B cell (primary cell): ENCODE data around the gene AOPEP. TPM values are rescaled to one million over a fixed set of nuclear protein-coding genes. Genes with fewer than 3 reads are reported as not detected.

Experiments
- ATAC-seq: fragments of 200-7000 bp; cut with Tn5 transposase; one replicate; pipeline ENCODE4 v1.10.0; 2021; ENCODE audit warnings: low read depth, mild to moderate bottlenecking, moderate number of reproducible peaks, moderate library complexity
- CTCF ChIA-PET: fragments of 350-600 bp; sonication (Branson Sonifier 250); formaldehyde crosslinking; loops from one replicate; lab custom pipeline; 2021; ENCODE audit warnings: antibody characterized with exemption, inconsistent platforms; lab: Charles Lee
- POLR2A ChIA-PET: fragments of 350-600 bp; sonication (Branson Sonifier 250); formaldehyde crosslinking; loops from one replicate; lab custom pipeline; 2021; ENCODE audit warnings: antibody characterized with exemption; lab: Charles Lee
- DNase-seq: peaks from one replicate; pipeline ENCODE4 v3.0.0; 2013
- H2AFZ ChIP-seq: 2 replicates; pipeline ENCODE4 v1.6.1; 2012; ENCODE audit warnings: mild to moderate bottlenecking, low read depth, low read length; ENCODE audit not compliant: insufficient read depth, poor library complexity, severe bottlenecking
- H3K27ac ChIP-seq, 2 donors: 1 replicate in 1 of 2; 2 replicates in 1 of 2; pipeline ENCODE4 v1.5.1; 2012 to 2013; ENCODE audit warnings: low read length in 2 of 2, mild to moderate bottlenecking in 2 of 2, moderate library complexity in 1 of 2
- H3K27me3 ChIP-seq, 4 experiments: fragments of 200-600 bp in 1 of 4; sonication (generic) in 1 of 4; replicated peaks in 1 of 4; 1 replicate in 2 of 4; 2 replicates in 2 of 4; pipeline versions ENCODE4 v1.6.1 to v1.7.0; 2013 to 2016; ENCODE audit warnings: low read length in 3 of 4, mild to moderate bottlenecking in 2 of 4, mixed read lengths in 1 of 4, moderate library complexity in 1 of 4; ENCODE audit not compliant: insufficient read depth in 4 of 4, control insufficient read depth in 3 of 4; ENCODE audit errors: control extremely low read depth in 1 of 4
- H3K36me3 ChIP-seq, 2 experiments: replicated peaks in 1 of 2; 1 replicate in 1 of 2; 2 replicates in 1 of 2; pipeline versions ENCODE4 v1.6.1 to v1.7.1; 2013; ENCODE audit warnings: low read length in 1 of 2; ENCODE audit not compliant: insufficient read depth in 2 of 2, control insufficient read depth in 1 of 2; ENCODE audit errors: control extremely low read depth in 1 of 2, extremely low read depth in 1 of 2
- H3K4me1 ChIP-seq, 2 donors: fragments of 200-600 bp in 1 of 2; sonication (generic) in 1 of 2; 1 replicate in 1 of 2; 2 replicates in 1 of 2; pipeline versions ENCODE4 v1.5.1 to v1.6.1; 2013 to 2017; ENCODE audit warnings: low read length in 2 of 2; ENCODE audit not compliant: control insufficient read depth in 2 of 2, insufficient read depth in 2 of 2
- H3K4me2 ChIP-seq: replicated peaks from 2 replicates; pipeline ENCODE3; 2012; ENCODE audit warnings: mild to moderate bottlenecking, low read depth, low read length; ENCODE audit not compliant: poor library complexity, severe bottlenecking
- H3K4me3 ChIP-seq, 5 experiments: fragments of 200-600 bp in 1 of 5; sonication (generic) in 1 of 5; 1 replicate in 3 of 5; 2 replicates in 2 of 5; pipeline versions ENCODE4 v1.5.1 to v1.7.0; 2011 to 2016; ENCODE audit warnings: low read length in 4 of 5, mild to moderate bottlenecking in 4 of 5, low read depth in 2 of 5, control low read depth in 1 of 5, moderate library complexity in 1 of 5; ENCODE audit not compliant: insufficient read depth in 1 of 5; ENCODE audit errors: control extremely low read depth in 1 of 5, extremely low read depth in 1 of 5
- H3K79me2 ChIP-seq: fragments of 200-600 bp; sonication (generic); one replicate; pipeline ENCODE4 v1.6.0; 2016; ENCODE audit warnings: low read length; ENCODE audit not compliant: control insufficient read depth, insufficient read depth
- H3K9ac ChIP-seq: fragments of 200-600 bp; sonication (generic); 2 replicates; pipeline ENCODE4 v1.6.1; 2017; ENCODE audit warnings: mild to moderate bottlenecking, low read length, moderate library complexity
- H3K9me3 ChIP-seq, 3 donors: one replicate each; pipeline versions ENCODE4 v1.6.1 to v1.7.1; 2013; ENCODE audit warnings: low read length in 2 of 3; ENCODE audit not compliant: control insufficient read depth in 2 of 3, insufficient read depth in 1 of 3; ENCODE audit errors: control extremely low read depth in 1 of 3
- H4K20me1 ChIP-seq: 2 replicates; pipeline ENCODE4 v1.6.0; 2012; ENCODE audit warnings: mild to moderate bottlenecking, low read length; ENCODE audit not compliant: insufficient read depth, control insufficient read depth, poor library complexity, severe bottlenecking
- H3K27ac Mint-ChIP-seq: one replicate; pipeline ENCODE4 v1.8.0; 2021; ENCODE audit warnings: mixed read lengths
- H3K27me3 Mint-ChIP-seq: one replicate; pipeline ENCODE4 v1.8.0; 2021; ENCODE audit warnings: mixed read lengths
- H3K4me1 Mint-ChIP-seq: one replicate; pipeline ENCODE4 v1.8.0; 2021; ENCODE audit warnings: mixed read lengths
- H3K4me3 Mint-ChIP-seq: one replicate; pipeline ENCODE4 v1.8.0; 2021; ENCODE audit warnings: mixed read lengths
- H3K9me3 Mint-ChIP-seq: one replicate; pipeline ENCODE4 v1.8.0; 2022; ENCODE audit warnings: mixed read lengths; ENCODE audit not compliant: insufficient read depth
- EZH2 ChIP-seq: IDR thresholded peaks from 2 replicates; pipeline ENCODE4 v1.6.1; 2012; ENCODE audit warnings: borderline replicate concordance, low read depth, mild to moderate bottlenecking, moderate library complexity, low read length; ENCODE audit not compliant: insufficient read depth, poor library complexity, severe bottlenecking
- WGBS: methylation state at CpG from one replicate; pipeline ENCODE4 v1.1.5; 2013; ENCODE audit warnings: missing lambda C conversion rate; ENCODE audit not compliant: insufficient coverage; 5-methylcytosine and 5-hydroxymethylcytosine counted together
- intact Hi-C: fragments of 100-400 bp; cut with micrococcal nuclease; formaldehyde crosslinking; loops from one replicate; pipeline ENCODE4 v1.10.0; 2022
- polyA plus RNA-seq: library from polyadenylated mRNA; depleted of rRNA; stranded (reverse); fragments of >200 nt; gene quantifications from 2 replicates; pipeline ENCODE4 v1.2.3, GENCODE V29; 2012
- total RNA-seq, 2 donors: library from RNA; stranded (reverse); fragments of 120-200 nt in 1 of 2; gene quantifications; 1 replicate in 1 of 2; 2 replicates in 1 of 2; pipeline versions ENCODE4 v1.2.3 to v1.2.4, GENCODE V29; 2013 to 2022
- TF ChIP-seq, protein P1 (sequence below): fragments of 200-600 bp; IDR thresholded peaks from one replicate; pipeline ENCODE4 v1.8.0; 2022; ENCODE audit warnings: antibody characterized with exemption, mild to moderate bottlenecking

The AOPEP gene
- total and polyA plus RNA-seq, 2 donors (not counting 1 experiment from before 2014, with no cell fraction given): 5.1 to 35.8 TPM

DNA sequence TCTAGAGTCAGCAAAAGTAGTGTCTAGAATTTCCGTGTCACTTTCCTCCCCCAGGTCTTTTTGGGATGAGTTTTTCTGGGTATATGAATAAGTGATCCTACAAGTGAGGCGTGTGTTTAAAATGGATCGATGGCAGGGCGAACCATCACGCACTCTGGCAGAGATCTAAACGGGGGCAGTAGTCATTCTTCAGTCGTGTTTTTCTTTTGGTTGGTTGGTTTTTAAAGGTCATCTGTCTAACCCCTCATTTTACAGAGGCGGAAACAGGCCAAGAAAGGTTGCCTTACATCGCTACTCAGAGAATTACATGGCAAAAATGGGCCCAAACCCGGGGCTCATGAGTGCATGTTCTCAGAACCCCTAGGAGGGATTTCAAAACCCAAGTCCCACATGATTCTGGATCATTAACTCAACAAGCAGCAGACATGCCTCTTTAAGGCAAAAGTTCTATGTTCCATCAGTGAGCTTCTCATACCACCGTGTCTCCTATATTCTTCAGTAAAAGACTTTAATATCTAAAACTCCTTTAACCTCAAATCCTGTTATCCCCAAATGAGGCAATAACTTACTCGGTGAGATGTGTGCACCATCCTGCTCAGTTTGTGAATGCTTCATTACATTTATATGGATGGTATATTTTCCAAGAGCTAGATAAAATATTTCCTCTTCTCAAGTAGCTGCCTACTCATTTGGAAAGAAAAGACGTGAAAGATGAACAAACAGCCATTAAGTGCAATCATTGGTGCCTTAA lies 145.8 kb downstream of the AOPEP start:
- intact Hi-C loops: no loop called here
- H4K20me1 ChIP-seq: no peaks in the 10 kb centered on the region
- H3K27ac ChIP-seq: no peak overlapping the region
- no peaks in the 10 kb centered on the region for H3K79me2 ChIP-seq
- H3K9me3 ChIP-seq: no peaks in the 10 kb centered on the region
- no peaks in the 10 kb centered on the region for H3K27me3 ChIP-seq
- no peak overlapping the region for H3K9ac ChIP-seq
- H3K4me2 ChIP-seq: no peak overlapping the region
- Mint-ChIP-seq H3K27ac (no peak overlapping the region), H3K9me3 (no peaks in the 10 kb centered on the region), H3K4me1 (peaks cover 15% of the 10 kb centered on the region), H3K27me3 (no peaks in the 10 kb centered on the region), H3K4me3 (no peak overlapping the region)
- H3K36me3 ChIP-seq: no peaks in the 10 kb centered on the region
- ChIA-PET CTCF (interaction anchor here (1.1 kb wide), 1 partner anchor 45 kb away, joined by 4 read pairs; no protein-coding TSS in a partner anchor), POLR2A (no interaction called here)
- H2AFZ ChIP-seq: no peak overlapping the region
- no peak overlapping the region for H3K4me3 ChIP-seq
- DNase-seq (no peak), ATAC-seq (no peak)
- H3K4me1 ChIP-seq: peaks cover 5 to 11% of the 10 kb centered on the region in 2 donors
- 92% methylated on average over 4 of the region's 13 CpGs for WGBS
- TF ChIP-seq, protein P1, sequence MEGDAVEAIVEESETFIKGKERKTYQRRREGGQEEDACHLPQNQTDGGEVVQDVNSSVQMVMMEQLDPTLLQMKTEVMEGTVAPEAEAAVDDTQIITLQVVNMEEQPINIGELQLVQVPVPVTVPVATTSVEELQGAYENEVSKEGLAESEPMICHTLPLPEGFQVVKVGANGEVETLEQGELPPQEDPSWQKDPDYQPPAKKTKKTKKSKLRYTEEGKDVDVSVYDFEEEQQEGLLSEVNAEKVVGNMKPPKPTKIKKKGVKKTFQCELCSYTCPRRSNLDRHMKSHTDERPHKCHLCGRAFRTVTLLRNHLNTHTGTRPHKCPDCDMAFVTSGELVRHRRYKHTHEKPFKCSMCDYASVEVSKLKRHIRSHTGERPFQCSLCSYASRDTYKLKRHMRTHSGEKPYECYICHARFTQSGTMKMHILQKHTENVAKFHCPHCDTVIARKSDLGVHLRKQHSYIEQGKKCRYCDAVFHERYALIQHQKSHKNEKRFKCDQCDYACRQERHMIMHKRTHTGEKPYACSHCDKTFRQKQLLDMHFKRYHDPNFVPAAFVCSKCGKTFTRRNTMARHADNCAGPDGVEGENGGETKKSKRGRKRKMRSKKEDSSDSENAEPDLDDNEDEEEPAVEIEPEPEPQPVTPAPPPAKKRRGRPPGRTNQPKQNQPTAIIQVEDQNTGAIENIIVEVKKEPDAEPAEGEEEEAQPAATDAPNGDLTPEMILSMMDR: no peak
- no peak for TF ChIP-seq EZH2

DNA sequence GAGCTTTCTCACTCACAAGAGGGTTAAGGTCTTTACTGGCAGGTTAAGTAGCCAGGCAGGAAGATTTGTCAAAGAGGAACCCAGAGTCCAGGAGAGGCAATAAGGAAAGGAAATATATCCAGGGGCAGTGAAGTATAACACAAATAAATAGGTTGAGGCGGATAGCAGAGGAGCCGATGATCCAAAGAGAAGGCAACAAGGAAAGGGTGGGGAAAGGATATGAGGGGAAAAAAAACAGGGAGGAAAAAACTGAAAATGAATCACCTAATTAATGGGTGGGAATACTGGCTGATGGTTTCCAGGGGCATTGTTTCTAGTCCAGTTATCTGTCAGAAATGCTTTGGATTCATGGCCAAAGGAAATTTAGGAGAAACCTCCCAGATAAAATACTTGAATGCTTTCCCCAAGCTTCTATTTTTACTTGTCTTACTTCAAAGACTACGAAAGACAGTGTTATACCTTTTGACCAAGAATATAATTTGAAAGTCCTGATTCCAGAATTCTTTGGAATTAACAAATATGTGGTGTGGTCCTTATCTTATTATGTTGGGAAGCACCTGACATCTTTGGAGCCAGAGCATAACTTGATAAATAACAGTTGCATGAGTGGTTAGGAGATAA lies 146.5 kb downstream of the AOPEP start:
- H3K9ac ChIP-seq: no peak overlapping the region
- no peaks in the 10 kb centered on the region for H3K9me3 Mint-ChIP-seq
- H3K36me3 ChIP-seq: no peaks in the 10 kb centered on the region
- ATAC-seq: no peak
- H4K20me1 ChIP-seq: no peaks in the 10 kb centered on the region
- H3K4me1 Mint-ChIP-seq: peaks cover 15% of the 10 kb centered on the region
- no peaks in the 10 kb centered on the region for H3K27me3 ChIP-seq
- intact Hi-C loops: no loop called here
- DNase-seq: no peak
- ChIA-PET POLR2A (interaction anchor here (0.6 kb wide), 1 partner anchor 9 kb away, joined by 3 read pairs; no protein-coding TSS in a partner anchor), CTCF (interaction anchor here (1.1 kb wide), 1 partner anchor 45 kb away, joined by 4 read pairs; no protein-coding TSS in a partner anchor)
- H3K27ac ChIP-seq: no peak overlapping the region
- H3K4me3 Mint-ChIP-seq: no peak overlapping the region
- no peak overlapping the region for H3K27ac Mint-ChIP-seq
- no peaks in the 10 kb centered on the region for H3K79me2 ChIP-seq
- WGBS: 100% methylated on average over 2 of the region's 3 CpGs
- peaks cover 5 to 11% of the 10 kb centered on the region in 2 donors for H3K4me1 ChIP-seq
- TF ChIP-seq, protein P1: no peak
- TF ChIP-seq EZH2: no peak
- no peaks in the 10 kb centered on the region for H3K9me3 ChIP-seq
- no peak overlapping the region for H2AFZ ChIP-seq
- no peak overlapping the region for H3K4me2 ChIP-seq
- no peaks in the 10 kb centered on the region for H3K27me3 Mint-ChIP-seq
- no peak overlapping the region for H3K4me3 ChIP-seq
